Brain microvascular endothelial cell (primary cell): Measurements from ENCODE around the gene LAMTOR4.

Experiments
- DNase-seq: peaks from one replicate; pipeline ENCODE4 v3.0.0-alpha.2; 2020
- H3K27ac ChIP-seq: fragments of 250-450 bp; sonication (Bioruptor Pico); 2 replicates; pipeline ENCODE4 v1.5.1; 2020; ENCODE audit warnings: mild to moderate bottlenecking, moderate library complexity
- H3K27me3 ChIP-seq: fragments of 250-450 bp; sonication (Bioruptor Pico); replicated peaks from 2 replicates; pipeline ENCODE4 v1.5.1; 2020; ENCODE audit warnings: mild to moderate bottlenecking
- H3K36me3 ChIP-seq: fragments of 250-450 bp; sonication (Bioruptor Pico); replicated peaks from 2 replicates; pipeline ENCODE4 v1.5.1; 2020; ENCODE audit warnings: mild to moderate bottlenecking
- H3K4me3 ChIP-seq: 2 replicates; pipeline ENCODE4 v1.5.1; 2011; ENCODE audit warnings: low read depth, mild to moderate bottlenecking, control low read depth, low read length, moderate library complexity
- CTCF ChIP-seq: IDR thresholded peaks from 2 replicates; pipeline ENCODE4 v1.5.1; 2011; ENCODE audit warnings: low read depth, mild to moderate bottlenecking, moderate library complexity, low read length, control low read depth, inconsistent platforms; ENCODE audit errors: missing control alignments
- in situ Hi-C: cut with HindIII; loops from 2 replicates; pipeline ENCODE4 v1.10.0; 2017; ENCODE audit warnings: low sequenced_read_pairs, low pct_ligation_motif_present

LAMTOR4 gene

DNA sequence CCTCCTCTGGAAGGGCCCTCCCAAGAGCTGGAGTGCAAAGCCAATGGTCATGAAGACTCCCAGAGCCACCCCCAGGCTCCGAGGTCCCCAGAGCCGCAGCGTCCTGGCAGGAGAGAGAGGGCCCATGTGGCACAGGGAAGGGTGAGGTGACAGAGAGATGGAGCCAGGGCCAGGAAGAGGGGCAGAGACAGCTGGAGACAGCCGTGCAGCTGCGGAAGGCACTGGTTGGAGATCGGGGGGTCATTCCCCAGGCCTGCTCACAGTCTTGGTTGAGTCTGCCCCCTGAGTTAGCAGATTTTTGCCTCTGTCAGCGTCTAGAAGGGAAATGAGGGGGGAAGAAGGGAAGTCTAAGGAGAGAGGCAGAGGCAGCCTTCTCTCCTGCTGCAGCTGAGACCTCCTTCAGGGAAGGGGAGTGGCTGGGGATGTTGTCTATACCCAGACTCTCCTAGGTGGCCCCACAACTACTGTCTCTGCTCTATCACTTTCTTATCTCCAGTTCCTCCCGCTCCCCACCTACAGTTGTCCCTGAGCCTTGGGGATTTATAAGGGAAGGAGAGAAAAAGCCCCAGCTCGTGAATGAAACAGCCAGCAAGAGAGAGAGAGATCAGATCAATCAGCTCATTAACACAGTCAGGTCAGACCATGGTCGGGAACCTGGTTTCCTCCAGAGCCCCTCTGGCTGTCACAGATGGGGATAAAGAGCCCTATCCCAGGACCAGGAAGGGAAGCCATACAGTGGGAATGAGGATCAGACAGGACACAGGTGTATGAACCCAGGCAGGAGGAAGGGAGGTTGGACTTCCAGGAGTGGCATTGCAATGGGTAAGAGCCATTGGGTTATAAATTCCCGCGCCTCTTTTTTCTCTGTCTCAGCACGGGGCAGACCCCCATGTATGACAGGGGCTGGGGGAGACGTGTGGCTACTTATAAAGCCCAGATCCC lies 18.5 kb downstream of the LAMTOR4 start:
- Histone ChIP-seq H3K27me3 (peaks cover 4% of the 10 kb centered on the region), H3K36me3 (no peaks in the 10 kb centered on the region), H3K4me3 (no peak overlapping the region), H3K27ac (no peak overlapping the region)
- in situ Hi-C loops, result no loop called here
- DNase-seq, result no peak
- no peak for TF ChIP-seq CTCF

DNA sequence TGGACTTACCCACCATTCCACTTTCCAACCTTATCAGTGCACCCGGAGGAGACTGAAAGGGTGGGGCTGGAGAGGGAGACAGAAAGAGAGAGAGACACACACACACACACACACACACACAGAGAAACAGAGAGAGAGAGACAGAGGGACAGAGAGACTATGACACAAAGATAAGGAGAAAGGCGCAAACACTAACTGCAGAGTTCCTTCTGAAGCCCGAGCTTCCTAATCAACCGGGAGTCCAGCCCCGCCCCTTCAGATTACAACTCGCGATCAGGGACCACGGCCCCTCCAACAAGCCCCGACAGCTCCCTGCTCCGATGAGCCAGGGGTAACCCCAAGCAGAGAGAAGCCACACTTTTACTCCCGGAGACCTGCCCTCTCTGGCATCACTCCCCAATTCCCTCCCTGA lies 19.2 kb downstream of the LAMTOR4 start:
- Histone ChIP-seq H3K27ac (no peak overlapping the region), H3K4me3 (peak overlapping the region; percentile 54)
- no peak for TF ChIP-seq CTCF

DNA sequence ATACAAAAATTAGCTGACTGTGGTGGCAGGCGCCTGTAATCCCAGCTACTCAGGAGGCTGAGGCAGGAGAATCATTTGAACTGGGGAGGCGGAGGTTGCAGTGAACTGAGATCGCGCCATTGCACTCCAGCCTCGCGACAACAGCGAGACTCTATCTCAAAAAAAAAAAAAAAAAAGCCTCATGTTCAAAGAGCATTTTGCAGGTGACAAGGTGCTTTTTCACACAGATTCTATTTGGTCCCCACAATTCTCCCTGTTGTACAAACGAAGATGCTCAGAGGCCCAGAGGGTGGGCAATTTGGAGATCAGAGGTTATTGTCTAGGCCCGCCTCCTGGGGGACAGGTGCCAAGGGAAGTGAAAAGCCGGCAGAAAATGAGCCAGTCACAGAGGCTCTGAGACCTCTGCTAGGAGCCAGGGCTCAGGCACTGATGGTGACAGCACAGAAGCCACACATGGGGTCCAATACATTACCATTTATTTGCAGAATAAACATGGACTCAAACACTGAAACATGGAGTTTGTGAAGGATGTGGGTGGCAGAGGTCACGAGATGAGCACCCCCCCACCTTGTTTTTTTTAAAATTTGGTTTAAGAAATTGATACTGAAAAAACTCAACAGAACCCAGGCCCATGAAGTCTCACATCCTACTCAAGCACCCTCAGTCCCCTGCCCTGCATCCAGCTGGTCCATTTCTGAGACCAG lies 20.6 kb downstream of the LAMTOR4 start:
- no peak for DNase-seq
- in situ Hi-C loops, result no loop called here
- Histone ChIP-seq H3K27ac (no peak overlapping the region), H3K36me3 (no peaks in the 10 kb centered on the region), H3K27me3 (peaks cover 4% of the 10 kb centered on the region), H3K4me3 (no peak overlapping the region)
- TF ChIP-seq CTCF, result no peak

More for the DNA sequence above, 19.2 kb downstream of the LAMTOR4 start:
- DNase-seq, result no peak
- in situ Hi-C loops, result no loop called here
- Histone ChIP-seq H3K27me3 (peaks cover 4% of the 10 kb centered on the region), H3K36me3 (no peaks in the 10 kb centered on the region)

GRCh38 chr7:100170101-100170897 lies 21.6 kb downstream of the LAMTOR4 start:
- DNase-seq, result no peak
- peaks cover 4% of the 10 kb centered on the region for H3K27me3 ChIP-seq
- H3K27ac ChIP-seq, result no peak overlapping the region
- no peak for TF ChIP-seq CTCF
- in situ Hi-C loops, result no loop called here
- no peaks in the 10 kb centered on the region for H3K36me3 ChIP-seq
- no peak overlapping the region for H3K4me3 ChIP-seq

DNA sequence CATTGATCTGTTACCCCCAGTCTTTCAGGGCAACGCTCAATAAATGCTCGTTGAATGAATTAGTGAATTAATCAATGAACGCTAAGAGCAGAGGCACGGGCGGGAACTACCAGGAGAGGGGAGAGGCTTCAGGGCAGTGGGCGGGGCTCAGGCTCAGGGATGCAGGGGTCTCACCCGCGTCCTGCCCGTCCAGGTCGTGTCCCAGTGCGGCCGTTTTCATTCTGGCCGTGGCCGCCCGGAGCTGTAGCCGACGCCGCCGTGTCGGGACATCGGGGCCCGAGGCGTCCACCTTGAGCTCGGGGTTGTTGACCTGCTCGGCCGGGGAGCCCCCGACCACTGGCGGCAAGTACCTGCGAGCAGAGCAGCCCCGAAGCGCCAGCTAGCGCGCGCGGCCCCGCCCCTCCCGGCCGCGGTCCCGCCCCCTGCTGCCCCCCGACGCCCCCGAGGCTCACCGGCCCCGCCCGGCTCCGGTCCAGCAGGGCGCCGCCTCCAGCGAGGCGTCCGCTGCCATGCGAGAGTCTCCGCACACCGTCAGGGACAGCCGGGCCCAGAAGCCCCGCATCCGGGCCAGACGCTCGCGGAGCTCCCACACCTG lies 22.5 kb downstream of the LAMTOR4 start:
- TF ChIP-seq CTCF, result no peak
- Histone ChIP-seq H3K36me3 (no peaks in the 10 kb centered on the region), H3K4me3 (peak overlapping the region; percentile 36), H3K27me3 (peaks cover 4% of the 10 kb centered on the region), H3K27ac (no peak overlapping the region)
- in situ Hi-C loops, result no loop called here
- DNase-seq, result no peak
